Prostate gland (tissue), 2 donors: ENCODE data around the gene NLRC5. TPM values are rescaled to one million over a fixed set of nuclear protein-coding genes. Genes with fewer than 3 reads are reported as not detected.

Source experiments
- DNase-seq: peaks from one replicate; pipeline ENCODE4 v3.0.0-alpha.2; 2019; ENCODE audit warnings: low spot score
- H3K27ac ChIP-seq, 2 donors: fragments of 200-600 bp; sonication (generic); 2 replicates each; pipeline ENCODE4 v1.5.1; 2017 to 2019
- H3K27me3 ChIP-seq: fragments of 200-600 bp; sonication (generic); replicated peaks from 2 replicates; pipeline ENCODE4 v1.5.1; 2019; ENCODE audit not compliant: insufficient read depth
- H3K36me3 ChIP-seq, 2 donors: fragments of 200-600 bp; sonication (generic); 1 replicate in 1 of 2; 2 replicates in 1 of 2; pipeline versions ENCODE4 v1.5.1 to v1.8.1; 2017 to 2019
- H3K4me1 ChIP-seq: fragments of 200-600 bp; sonication (generic); replicated peaks from 2 replicates; pipeline ENCODE4 v1.5.1; 2019
- H3K4me3 ChIP-seq, 2 donors: fragments of 200-600 bp; sonication (generic); 2 replicates each; pipeline ENCODE4 v1.5.1; 2017 to 2019
- H3K9me3 ChIP-seq: fragments of 200-600 bp; sonication (generic); 2 replicates; pipeline ENCODE4 v1.5.1; 2017
- CTCF ChIP-seq, 4 experiments: fragments of 200-600 bp in 2 of 4; fragments of 450-650 bp in 2 of 4; sonication (generic) in 2 of 4; IDR thresholded peaks; 1 replicate in 3 of 4; 2 replicates in 1 of 4; pipeline ENCODE4 v1.5.1; 2016 to 2019; ENCODE audit warnings: antibody characterized with exemption in 4 of 4, mild to moderate bottlenecking in 2 of 4, moderate library complexity in 2 of 4
- POLR2A ChIP-seq: fragments of 450-650 bp; IDR thresholded peaks from one replicate; pipeline ENCODE4 v1.6.1; 2016; ENCODE audit warnings: antibody characterized with exemption, mild to moderate bottlenecking
- POLR2AphosphoS5 ChIP-seq: sonication (generic); formaldehyde crosslinking; IDR thresholded peaks from one replicate; pipeline ENCODE4 v1.6.1; 2017; ENCODE audit warnings: antibody characterized with exemption
- WGBS: methylation state at CpG from one replicate; pipeline ENCODE4 v1.1.5; 2018; 5-methylcytosine and 5-hydroxymethylcytosine counted together
- intact Hi-C: fragments of 100-400 bp; cut with DNase I; formaldehyde crosslinking; loops from one replicate; pipeline ENCODE4 v1.14.2; 2022
- total RNA-seq, 2 donors: library from RNA; depleted of rRNA; stranded (reverse); fragments of >200 nt; gene quantifications; one replicate each; pipeline ENCODE4 v1.1.0, GENCODE V29; 2016

The NLRC5 gene
- total RNA-seq, 2 donors from 2014 or later: 9.5 to 31.2 TPM

- TF ChIP-seq POLR2A (no peak), POLR2AphosphoS5 (no peak), CTCF (IDR thresholded peaks at IDR 0.05) (no peak)
- Histone ChIP-seq H3K9me3 (no peaks in the 10 kb centered on the region), H3K36me3 (peaks cover 0 to 3% of the 10 kb centered on the region in 2 donors), H3K27me3 (no peaks in the 10 kb centered on the region), H3K27ac (no peak overlapping the region), H3K4me1 (no peaks in the 10 kb centered on the region), H3K4me3 (no peak overlapping the region)
- 97% methylated on average over 2 of the region's 2 CpGs for WGBS
- DNase-seq: no peak
- intact Hi-C loops: no loop called here
Observed at GRCh38 chr16:57118461-57119084, 129.2 kb downstream of the NLRC5 start.

- no peak for DNase-seq
- Histone ChIP-seq H3K9me3 (no peaks in the 10 kb centered on the region), H3K27me3 (no peaks in the 10 kb centered on the region), H3K4me1 (no peaks in the 10 kb centered on the region), H3K27ac (no peak overlapping the region), H3K4me3 (no peak overlapping the region), H3K36me3 (peaks cover 0 to 3% of the 10 kb centered on the region in 2 donors)
- WGBS: 95% methylated on average over 7 of the region's 7 CpGs
- TF ChIP-seq POLR2A (no peak), CTCF (IDR thresholded peaks at IDR 0.05) (no peak), POLR2AphosphoS5 (no peak)
- intact Hi-C loops: no loop called here
Observed at GRCh38 chr16:57123216-57123973, 134.0 kb downstream of the NLRC5 start.

- H3K27me3 ChIP-seq: no peaks in the 10 kb centered on the region
- TF ChIP-seq CTCF (IDR thresholded peaks at IDR 0.05) (no peak), POLR2A (no peak)
- no peaks in the 10 kb centered on the region for H3K9me3 ChIP-seq
- 57% methylated on average over 11 of the region's 11 CpGs for WGBS
- H3K4me3 ChIP-seq: no peak overlapping the region
- peaks cover 0 to 3% of the 10 kb centered on the region in 2 donors for H3K36me3 ChIP-seq
- intact Hi-C loops: no loop called here
- no peak overlapping the region for H3K27ac ChIP-seq
- DNase-seq: no peak
- H3K4me1 ChIP-seq: no peaks in the 10 kb centered on the region
Observed at GRCh38 chr16:57123974-57124674, 134.8 kb downstream of the NLRC5 start.

GRCh38 chr16:57125376-57125775 is 136.0 kb downstream of the NLRC5 start:
- WGBS: 97% methylated on average over 4 of the region's 4 CpGs
- no peak overlapping the region for H3K4me3 ChIP-seq
- TF ChIP-seq POLR2AphosphoS5: no peak
- no peak for TF ChIP-seq POLR2A
- TF ChIP-seq CTCF (IDR thresholded peaks at IDR 0.05): no peak
- no peaks in the 10 kb centered on the region for H3K36me3 ChIP-seq
- no peaks in the 10 kb centered on the region for H3K27me3 ChIP-seq
- H3K4me1 ChIP-seq: no peaks in the 10 kb centered on the region
- no peak for DNase-seq
- no peaks in the 10 kb centered on the region for H3K9me3 ChIP-seq
- intact Hi-C loops: no loop called here
- no peak overlapping the region for H3K27ac ChIP-seq
